Measurements from ENCODE around the gene BRI3BP.

DNA sequence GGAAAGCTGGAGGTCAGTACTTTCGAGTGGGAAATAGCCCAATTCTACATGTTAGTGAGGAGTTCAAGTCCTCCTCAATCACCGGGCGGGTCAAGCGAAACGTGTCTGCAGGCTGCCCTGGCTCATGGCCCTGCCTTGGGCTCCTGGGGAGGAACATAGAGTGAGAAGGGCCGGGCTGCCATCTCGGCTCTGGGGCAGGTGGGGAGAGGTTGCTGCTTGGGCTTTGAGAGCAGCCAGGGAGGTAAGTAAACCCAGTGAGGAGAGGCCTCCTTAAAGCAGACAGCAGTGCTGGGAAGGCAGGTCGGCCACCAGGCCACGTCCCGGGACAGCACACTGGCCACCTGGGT lies 47.0 kb upstream of the BRI3BP start:
- TF ChIP-seq, protein P1, sequence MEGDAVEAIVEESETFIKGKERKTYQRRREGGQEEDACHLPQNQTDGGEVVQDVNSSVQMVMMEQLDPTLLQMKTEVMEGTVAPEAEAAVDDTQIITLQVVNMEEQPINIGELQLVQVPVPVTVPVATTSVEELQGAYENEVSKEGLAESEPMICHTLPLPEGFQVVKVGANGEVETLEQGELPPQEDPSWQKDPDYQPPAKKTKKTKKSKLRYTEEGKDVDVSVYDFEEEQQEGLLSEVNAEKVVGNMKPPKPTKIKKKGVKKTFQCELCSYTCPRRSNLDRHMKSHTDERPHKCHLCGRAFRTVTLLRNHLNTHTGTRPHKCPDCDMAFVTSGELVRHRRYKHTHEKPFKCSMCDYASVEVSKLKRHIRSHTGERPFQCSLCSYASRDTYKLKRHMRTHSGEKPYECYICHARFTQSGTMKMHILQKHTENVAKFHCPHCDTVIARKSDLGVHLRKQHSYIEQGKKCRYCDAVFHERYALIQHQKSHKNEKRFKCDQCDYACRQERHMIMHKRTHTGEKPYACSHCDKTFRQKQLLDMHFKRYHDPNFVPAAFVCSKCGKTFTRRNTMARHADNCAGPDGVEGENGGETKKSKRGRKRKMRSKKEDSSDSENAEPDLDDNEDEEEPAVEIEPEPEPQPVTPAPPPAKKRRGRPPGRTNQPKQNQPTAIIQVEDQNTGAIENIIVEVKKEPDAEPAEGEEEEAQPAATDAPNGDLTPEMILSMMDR (conservative IDR thresholded peaks at IDR 0.05), result no peak
- TF ChIP-seq ZFX (IDR thresholded peaks at IDR 0.05), result no peak
